Measurements from ENCODE around the gene UCN2. TPM values are rescaled to one million over a fixed set of nuclear protein-coding genes. Genes with fewer than 3 reads are reported as not detected.

UCN2 gene
- total and polyA plus RNA-seq, 2 donors (not counting 3 experiments of a cell fraction or from before 2014, with no cell fraction given), result 0.11 TPM; not detected in 1

DNA sequence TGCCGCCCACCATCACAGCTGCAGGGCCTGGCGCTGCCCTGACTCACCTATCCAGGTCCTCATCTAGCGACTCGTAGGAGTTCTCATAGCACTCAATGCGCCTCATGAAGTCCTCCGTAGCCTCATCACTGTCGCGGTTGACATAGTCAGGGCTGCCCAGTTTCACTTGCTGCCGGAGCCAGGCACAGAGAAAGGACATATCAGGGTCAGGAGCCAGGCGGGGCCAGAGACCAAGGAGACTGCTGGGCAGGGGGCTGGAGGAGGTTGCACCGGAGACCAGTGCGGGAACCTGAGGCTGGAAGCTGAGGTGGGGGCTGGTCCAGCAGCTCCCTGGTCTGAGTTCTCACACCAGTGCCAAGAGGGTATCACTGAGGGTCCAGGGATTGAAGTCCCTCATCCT, 25.1 kb downstream of the UCN2 start:
- no peak for DNase-seq (ENCODE audit: low read depth, low spot score)
- BruUV-seq (replicated peaks), result no TSS peak
- no peak overlapping the region for H3K9ac ChIP-seq (replicated peaks; ENCODE audit: extremely low read depth, insufficient read depth, low read length)
- H4K20me1 ChIP-seq (replicated peaks; ENCODE audit: control insufficient read depth, extremely low read depth, insufficient read depth, low read length), result no peaks in the 10 kb centered on the region
- H2AFZ ChIP-seq (ENCODE audit: low read depth, low read length), result no peak overlapping the region
- peaks cover 2% of the 10 kb centered on the region for H3K4me1 ChIP-seq (ENCODE audit: control insufficient read depth, extremely low read depth, insufficient read depth, low read length)
- no peaks in the 10 kb centered on the region for H3K36me3 ChIP-seq (ENCODE audit: control insufficient read depth in 2 of 2, extremely low read depth in 1 of 2, insufficient read depth in 2 of 2, low read length in 2 of 2)
- intact Hi-C loops (cut with micrococcal nuclease) (no loop called here), dilution Hi-C loops (cut with MboI; ENCODE audit: extremely low pct_ligation_motif_present, low sequenced_read_pairs) (no loop called here)
- no peaks in the 10 kb centered on the region for H3K9me3 ChIP-seq (replicated peaks; ENCODE audit: control insufficient read depth, insufficient read depth, low read length)
- TF ChIP-seq, protein P1, sequence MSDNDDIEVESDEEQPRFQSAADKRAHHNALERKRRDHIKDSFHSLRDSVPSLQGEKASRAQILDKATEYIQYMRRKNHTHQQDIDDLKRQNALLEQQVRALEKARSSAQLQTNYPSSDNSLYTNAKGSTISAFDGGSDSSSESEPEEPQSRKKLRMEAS (IDR thresholded peaks at IDR 0.05; ENCODE audit: insufficient read depth, insufficient read length), result no peak
- TF ChIP-seq EZH2 (IDR thresholded peaks at IDR 0.05; ENCODE audit: borderline replicate concordance, low read depth, low read length, severe bottlenecking), result no peak
- TF ChIP-seq JUN (IDR thresholded peaks at IDR 0.05; ENCODE audit: borderline replicate concordance, insufficient read depth, insufficient read length, low read depth), result no peak
- TF ChIP-seq POLR2AphosphoS5 (IDR thresholded peaks at IDR 0.05; ENCODE audit: insufficient read depth, low read depth, low read length), result no peak
- TF ChIP-seq POLR2A (IDR thresholded peaks at IDR 0.05; ENCODE audit: low read depth, low read length), result no peak
- no peak for TF ChIP-seq FOS (IDR thresholded peaks at IDR 0.05; ENCODE audit: borderline replicate concordance, insufficient read depth, low read length)
- TF ChIP-seq GATA2 (IDR thresholded peaks at IDR 0.05; ENCODE audit: insufficient read depth, insufficient read length, low read depth, low read length), result no peak
- TF ChIP-seq MYC (IDR thresholded peaks at IDR 0.05; ENCODE audit: low read depth, low read length), result no peak
- TF ChIP-seq, protein P2, sequence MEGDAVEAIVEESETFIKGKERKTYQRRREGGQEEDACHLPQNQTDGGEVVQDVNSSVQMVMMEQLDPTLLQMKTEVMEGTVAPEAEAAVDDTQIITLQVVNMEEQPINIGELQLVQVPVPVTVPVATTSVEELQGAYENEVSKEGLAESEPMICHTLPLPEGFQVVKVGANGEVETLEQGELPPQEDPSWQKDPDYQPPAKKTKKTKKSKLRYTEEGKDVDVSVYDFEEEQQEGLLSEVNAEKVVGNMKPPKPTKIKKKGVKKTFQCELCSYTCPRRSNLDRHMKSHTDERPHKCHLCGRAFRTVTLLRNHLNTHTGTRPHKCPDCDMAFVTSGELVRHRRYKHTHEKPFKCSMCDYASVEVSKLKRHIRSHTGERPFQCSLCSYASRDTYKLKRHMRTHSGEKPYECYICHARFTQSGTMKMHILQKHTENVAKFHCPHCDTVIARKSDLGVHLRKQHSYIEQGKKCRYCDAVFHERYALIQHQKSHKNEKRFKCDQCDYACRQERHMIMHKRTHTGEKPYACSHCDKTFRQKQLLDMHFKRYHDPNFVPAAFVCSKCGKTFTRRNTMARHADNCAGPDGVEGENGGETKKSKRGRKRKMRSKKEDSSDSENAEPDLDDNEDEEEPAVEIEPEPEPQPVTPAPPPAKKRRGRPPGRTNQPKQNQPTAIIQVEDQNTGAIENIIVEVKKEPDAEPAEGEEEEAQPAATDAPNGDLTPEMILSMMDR (IDR thresholded peaks at IDR 0.05; ENCODE audit: extremely low read depth in 1 of 2, insufficient read depth in 1 of 2, low read depth in 1 of 2, low read length in 2 of 2), result no peak
- POLR2A ChIA-PET, result no interaction called here
- H3K27me3 ChIP-seq (ENCODE audit: control insufficient read depth in 2 of 2, insufficient read depth in 2 of 2, low read length in 2 of 2), result no peaks in the 10 kb centered on the region
- no peak overlapping the region for H3K4me3 ChIP-seq (replicated peaks in 1 of 3; ENCODE audit: insufficient read depth in 1 of 3, low read depth in 1 of 3, low read length in 3 of 3)
- no peaks in the 10 kb centered on the region for H3K9me1 ChIP-seq (replicated peaks; ENCODE audit: control insufficient read depth, extremely low read depth, insufficient read depth, low read length)
- H3K27ac ChIP-seq (ENCODE audit: insufficient read depth, low read depth, low read length), result no peak overlapping the region
- H3K79me2 ChIP-seq (ENCODE audit: control insufficient read depth, insufficient read depth, low read length), result no peaks in the 10 kb centered on the region
- FAIRE-seq, result no peak
- CTCF ChIA-PET, result no interaction called here
- no peak overlapping the region for H3K4me2 ChIP-seq (ENCODE audit: insufficient read depth, low read length)
